OCI-LY3 (cell line): Measurements from ENCODE around the gene TSPAN31.

Experiments used
- H2AFZ ChIP-seq: fragments of 200-600, 300-600 bp; shearing (Covaris generic); 2 replicates; pipeline ENCODE4 v1.6.0; 2014; ENCODE audit warnings: antibody characterized with exemption, low read depth, low read length
- H3K27ac ChIP-seq: fragments of 200-600, 300-600 bp; sonication (generic); 2 replicates; pipeline ENCODE4 v1.5.1; 2014; ENCODE audit warnings: mild to moderate bottlenecking, low read length, moderate library complexity, mixed read lengths
- H3K27me3 ChIP-seq: fragments of 200-600, 300-600 bp; sonication (generic); 2 replicates; pipeline ENCODE4 v1.6.1; 2014; ENCODE audit warnings: low read depth, low read length, mixed read lengths
- H3K36me3 ChIP-seq: fragments of 200-600, 300-600 bp; sonication (generic); replicated peaks from 2 replicates; pipeline ENCODE3; 2014; ENCODE audit warnings: low read depth, low read length, mixed read lengths
- H3K4me1 ChIP-seq: fragments of 300-600, 200-600 bp; sonication (generic); 2 replicates; pipeline ENCODE4 v1.6.1; 2014; ENCODE audit warnings: low read length, mixed read lengths
- H3K4me2 ChIP-seq: fragments of 200-600, 300-600 bp; sonication (generic); 2 replicates; pipeline ENCODE4 v1.6.1; 2014; ENCODE audit warnings: low read length, mixed read lengths
- H3K4me3 ChIP-seq: fragments of 300-600, 200-600 bp; sonication (generic); 2 replicates; pipeline ENCODE4 v1.5.1; 2014; ENCODE audit warnings: antibody characterized with exemption, mild to moderate bottlenecking, low read length, moderate library complexity
- H3K79me2 ChIP-seq: fragments of 300-600, 200-600 bp; shearing (Covaris generic); 2 replicates; pipeline ENCODE4 v1.6.1; 2014; ENCODE audit warnings: mild to moderate bottlenecking, low read length, mixed read lengths
- H3K9ac ChIP-seq: fragments of 300-600, 200-600 bp; shearing (Covaris generic); 2 replicates; pipeline ENCODE4 v1.6.0; 2014; ENCODE audit warnings: mild to moderate bottlenecking, low read length, moderate library complexity
- H3K9me3 ChIP-seq: fragments of 200-600, 300-600 bp; shearing (Covaris generic); 2 replicates; pipeline ENCODE4 v1.6.1; 2014; ENCODE audit warnings: low read length, mixed read lengths; ENCODE audit not compliant: insufficient read depth
- H4K20me1 ChIP-seq: fragments of 200-600, 300-600 bp; sonication (generic); 2 replicates; pipeline ENCODE4 v1.6.1; 2016; ENCODE audit warnings: low read length, mixed read lengths; ENCODE audit not compliant: insufficient read depth
- EZH2phosphoT487 ChIP-seq: fragments of 200-600 bp; shearing (Covaris generic); IDR thresholded peaks from 2 replicates; pipeline ENCODE4 v1.6.1; 2018; ENCODE audit warnings: antibody characterized with exemption, mixed run types, low read depth
- TF ChIP-seq, protein P1 (sequence below): fragments of 200-600, 300-600 bp; sonication (generic); IDR thresholded peaks from 2 replicates; pipeline ENCODE4 v1.5.1; 2014; ENCODE audit warnings: antibody characterized with exemption, low read length, low read depth

Gene TSPAN31

DNA sequence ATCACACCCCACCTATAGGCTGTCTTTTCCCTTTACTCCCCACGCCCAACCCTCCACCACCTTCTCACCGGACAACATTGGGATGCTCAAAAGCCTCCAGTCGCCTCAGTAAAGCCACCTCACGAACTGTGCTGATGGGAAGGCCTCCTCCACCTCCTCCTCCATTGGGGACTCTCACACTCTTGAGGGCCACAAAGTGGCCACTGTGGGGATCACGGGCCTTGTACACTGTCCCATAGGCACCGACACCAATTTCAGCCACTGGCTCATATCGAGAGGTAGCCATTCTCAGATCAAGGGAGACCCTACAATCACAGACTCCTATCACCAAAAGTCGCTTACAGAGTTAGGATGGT, 6.6 kb downstream of the TSPAN31 start:
- Histone ChIP-seq H3K4me1 (peaks cover 28% of the 10 kb centered on the region), H3K9me3 (no peaks in the 10 kb centered on the region), H3K4me2 (peak overlapping the region; percentile 88), H3K27ac (peak overlapping the region; percentile 57), H3K9ac (peak overlapping the region; percentile 90), H2AFZ (no peak overlapping the region), H3K4me3 (peak overlapping the region; percentile 87), H4K20me1 (no peaks in the 10 kb centered on the region), H3K27me3 (no peaks in the 10 kb centered on the region), H3K79me2 (peaks cover 48% of the 10 kb centered on the region), H3K36me3 (peaks cover 35% of the 10 kb centered on the region)
- no peak for TF ChIP-seq EZH2phosphoT487
- TF ChIP-seq, protein P1, sequence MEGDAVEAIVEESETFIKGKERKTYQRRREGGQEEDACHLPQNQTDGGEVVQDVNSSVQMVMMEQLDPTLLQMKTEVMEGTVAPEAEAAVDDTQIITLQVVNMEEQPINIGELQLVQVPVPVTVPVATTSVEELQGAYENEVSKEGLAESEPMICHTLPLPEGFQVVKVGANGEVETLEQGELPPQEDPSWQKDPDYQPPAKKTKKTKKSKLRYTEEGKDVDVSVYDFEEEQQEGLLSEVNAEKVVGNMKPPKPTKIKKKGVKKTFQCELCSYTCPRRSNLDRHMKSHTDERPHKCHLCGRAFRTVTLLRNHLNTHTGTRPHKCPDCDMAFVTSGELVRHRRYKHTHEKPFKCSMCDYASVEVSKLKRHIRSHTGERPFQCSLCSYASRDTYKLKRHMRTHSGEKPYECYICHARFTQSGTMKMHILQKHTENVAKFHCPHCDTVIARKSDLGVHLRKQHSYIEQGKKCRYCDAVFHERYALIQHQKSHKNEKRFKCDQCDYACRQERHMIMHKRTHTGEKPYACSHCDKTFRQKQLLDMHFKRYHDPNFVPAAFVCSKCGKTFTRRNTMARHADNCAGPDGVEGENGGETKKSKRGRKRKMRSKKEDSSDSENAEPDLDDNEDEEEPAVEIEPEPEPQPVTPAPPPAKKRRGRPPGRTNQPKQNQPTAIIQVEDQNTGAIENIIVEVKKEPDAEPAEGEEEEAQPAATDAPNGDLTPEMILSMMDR = no peak

DNA sequence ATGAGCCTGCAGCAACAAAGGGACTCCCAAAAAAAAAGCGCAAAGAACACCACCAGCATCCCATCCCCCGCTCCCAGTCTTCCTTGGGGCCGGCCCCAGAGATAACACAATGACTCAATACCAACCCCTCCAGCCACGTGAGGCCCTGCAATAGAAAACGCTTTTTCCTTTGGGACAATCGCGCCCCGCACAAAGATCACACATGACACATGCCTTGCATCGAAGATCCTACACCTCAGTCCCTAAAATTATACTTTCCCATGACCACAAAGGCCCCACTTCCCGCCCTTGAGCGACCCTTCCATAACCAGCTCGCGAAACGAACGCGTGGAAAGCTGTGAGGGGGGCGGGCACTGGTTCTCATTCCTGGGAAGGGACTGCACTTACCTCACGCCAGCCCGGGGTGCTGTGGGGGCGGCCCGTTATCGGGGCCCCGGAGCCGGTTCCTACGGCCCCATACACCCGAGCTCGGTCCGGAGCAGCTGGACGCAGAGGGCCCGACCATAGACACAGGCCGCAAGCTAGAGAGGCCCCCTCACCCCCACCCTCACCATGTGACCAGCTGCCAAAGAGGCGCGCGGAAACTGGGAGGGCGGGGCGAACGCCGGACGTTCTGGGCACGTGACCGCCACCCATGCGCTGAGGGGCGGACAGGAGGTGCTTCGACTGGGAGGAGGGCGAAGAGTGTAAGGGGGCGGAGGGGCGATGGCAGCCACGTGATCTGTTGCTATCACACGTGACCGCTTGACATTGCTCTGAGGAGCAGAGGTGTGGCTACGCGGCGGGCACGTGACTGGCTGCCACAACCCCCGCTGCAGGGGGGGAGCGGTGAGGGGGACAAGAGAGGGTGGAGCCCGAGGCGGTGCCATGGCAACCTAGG, 7.2 kb downstream of the TSPAN31 start, which contains the start of gene CDK4:
TSS of gene CDK4 (minus strand) at position 523 of the 880 bp plus-strand sequence. CDS start 593 bp downstream, outside the sequence.
- peaks cover 34% of the 10 kb centered on the region for H3K4me1 ChIP-seq
- peak within 1 kb of the TSS; percentile 87 for H3K4me3 ChIP-seq
- peaks cover 35% of the 10 kb centered on the region for H3K36me3 ChIP-seq
- TF ChIP-seq EZH2phosphoT487 = no peak
- TF ChIP-seq, protein P1 = no peak
- peaks cover 54% of the 10 kb centered on the region for H3K79me2 ChIP-seq
- H2AFZ ChIP-seq = no peak within 1 kb of the TSS
- H3K4me2 ChIP-seq = peak within 1 kb of the TSS; percentile 88
- no peaks in the 10 kb centered on the region for H4K20me1 ChIP-seq
- H3K9ac ChIP-seq = peak within 1 kb of the TSS; percentile 90
- H3K9me3 ChIP-seq = no peaks in the 10 kb centered on the region
- peak within 1 kb of the TSS; percentile 57 for H3K27ac ChIP-seq
- H3K27me3 ChIP-seq = no peaks in the 10 kb centered on the region

DNA sequence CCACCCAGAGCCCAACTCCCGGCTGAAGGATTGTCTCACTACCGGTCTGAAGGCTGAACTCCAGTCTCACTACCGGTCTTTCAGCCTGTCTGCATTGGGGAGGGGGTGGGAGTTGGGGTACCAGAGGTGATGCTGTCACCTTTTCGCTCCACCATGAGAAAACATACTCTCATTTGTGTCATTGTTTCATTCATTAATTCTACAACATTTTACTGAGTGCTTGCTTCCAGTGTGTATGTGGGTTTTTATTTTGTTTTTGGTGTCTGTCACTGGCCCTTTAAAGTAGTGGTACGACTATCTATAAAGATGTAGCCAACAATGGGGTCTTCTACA, 7.8 kb downstream of the TSPAN31 start:
- Histone ChIP-seq H3K36me3 (peaks cover 35% of the 10 kb centered on the region), H4K20me1 (no peaks in the 10 kb centered on the region), H3K4me1 (peaks cover 35% of the 10 kb centered on the region)

More for the DNA sequence above, 7.8 kb downstream of the TSPAN31 start:
- TF ChIP-seq EZH2phosphoT487 = no peak
- TF ChIP-seq, protein P1 = no peak
- Histone ChIP-seq H3K79me2 (peaks cover 57% of the 10 kb centered on the region), H3K4me2 (peak overlapping the region; percentile 79), H3K4me3 (peak overlapping the region; percentile 74), H3K9me3 (no peaks in the 10 kb centered on the region), H3K9ac (peak overlapping the region; percentile 48), H3K27ac (peak overlapping the region; percentile 11; the same call in 1 of the 2 replicates), H3K27me3 (no peaks in the 10 kb centered on the region), H2AFZ (no peak overlapping the region)
